Hippocampal formation (tissue), 2 donors: ENCODE measurements around the gene HJURP.

Source experiments
- DNase-seq, 2 donors: peaks; one replicate each; lab custom pipeline; 2025; lab: John Stamatoyannopoulos, UW

The HJURP gene

GRCh38 chr2:233831011-233831721, 23.2 kb downstream of the HJURP start:
- DNase-seq, result no peak

GRCh38 chr2:233830111-233830802, 24.1 kb downstream of the HJURP start:
- DNase-seq, result no peak

GRCh38 chr2:233829193-233830110, 24.9 kb downstream of the HJURP start:
- DNase-seq, result no peak

GRCh38 chr2:233828546-233829192, 25.7 kb downstream of the HJURP start:
- no peak for DNase-seq

GRCh38 chr2:233824373-233824772, 30.0 kb downstream of the HJURP start:
- no peak for DNase-seq

- no peak for DNase-seq
These were observed 30.6 kb downstream of the HJURP start for GRCh38 chr2:233823731-233824121.

GRCh38 chr2:233822781-233823730, 31.3 kb downstream of the HJURP start:
- no peak for DNase-seq

GRCh38 chr2:233822101-233822771, 32.1 kb downstream of the HJURP start:
- DNase-seq, result no peak

- no peak for DNase-seq
These were observed 32.6 kb downstream of the HJURP start for GRCh38 chr2:233821709-233822100.

- no peak for DNase-seq
These were observed 33.1 kb downstream of the HJURP start for GRCh38 chr2:233821196-233821595.

- DNase-seq, result no peak
These were observed 33.6 kb downstream of the HJURP start for GRCh38 chr2:233820774-233821105.

GRCh38 chr2:233819884-233820773, 34.2 kb downstream of the HJURP start:
- no peak for DNase-seq

GRCh38 chr2:233818639-233819621, 35.4 kb downstream of the HJURP start:
- DNase-seq, result no peak

GRCh38 chr2:233817995-233818638, 36.2 kb downstream of the HJURP start:
- no peak for DNase-seq

GRCh38 chr2:233817361-233817911, 36.9 kb downstream of the HJURP start:
- no peak for DNase-seq

GRCh38 chr2:233816771-233817170, 37.6 kb downstream of the HJURP start:
- no peak for DNase-seq

- no peak for DNase-seq
These were observed 38.0 kb downstream of the HJURP start for GRCh38 chr2:233816334-233816733.
